HTR-8/SVneo (cell line): ENCODE measurements around the gene CRYAA.
A peak's percentile ranks its signal among the peaks of the same experiment; 100 is the strongest.

ENCODE experiments used
- DNase-seq: peaks from one replicate; pipeline ENCODE4 v3.0.0; 2011; ENCODE audit warnings: low spot score, mixed read lengths; ENCODE audit not compliant: insufficient read length
- FAIRE-seq: peaks from 2 replicates; lab custom pipeline; 2011; peaks lifted over from hg19 to GRCh38; lab: Jason Lieb, UNC

The CRYAA gene

GRCh38 chr21:43195121-43196021 lies 26.6 kb downstream of the CRYAA start:
- no peak for DNase-seq
- no peak for FAIRE-seq

- FAIRE-seq (no peak), DNase-seq (no peak)
These were observed 28.0 kb downstream of the CRYAA start for GRCh38 chr21:43196826-43197225.

GRCh38 chr21:43198376-43198775 lies 29.6 kb downstream of the CRYAA start:
- no peak for FAIRE-seq
- no peak for DNase-seq

- FAIRE-seq: no peak
- no peak for DNase-seq
These were observed 32.7 kb downstream of the CRYAA start for GRCh38 chr21:43201491-43201890.

GRCh38 chr21:43203591-43203990 lies 34.8 kb downstream of the CRYAA start:
- no peak for FAIRE-seq
- DNase-seq: no peak

- DNase-seq (no peak), FAIRE-seq (no peak)
These were observed 35.8 kb downstream of the CRYAA start for GRCh38 chr21:43204638-43205037.

- DNase-seq (no peak), FAIRE-seq (no peak)
These were observed 37.6 kb downstream of the CRYAA start for GRCh38 chr21:43206231-43207042.

GRCh38 chr21:43207043-43207315 lies 38.2 kb downstream of the CRYAA start:
- no peak for DNase-seq
- FAIRE-seq: no peak

- DNase-seq (no peak), FAIRE-seq (no peak)
These were observed 39.1 kb downstream of the CRYAA start for GRCh38 chr21:43207868-43208267.

- no peak for FAIRE-seq
- DNase-seq: no peak
These were observed 39.9 kb downstream of the CRYAA start for GRCh38 chr21:43208561-43209332.

GRCh38 chr21:43209575-43210453 lies 41.0 kb downstream of the CRYAA start:
- FAIRE-seq (peak; percentile 88), DNase-seq (peak; percentile 80)

- no peak for DNase-seq
- FAIRE-seq: no peak
These were observed 41.8 kb downstream of the CRYAA start for GRCh38 chr21:43210454-43211071.

GRCh38 chr21:43211072-43211759 lies 42.4 kb downstream of the CRYAA start:
- no peak for DNase-seq

GRCh38 chr21:43211760-43212115 lies 42.9 kb downstream of the CRYAA start:
- no peak for DNase-seq
- no peak for FAIRE-seq

More at GRCh38 chr21:43211072-43211759, 42.4 kb downstream of the CRYAA start:
- no peak for FAIRE-seq
